Endothelial cell of umbilical vein (primary cell): ENCODE data around the gene USP35. TPM values are rescaled to one million over a fixed set of nuclear protein-coding genes. Genes with fewer than 3 reads are reported as not detected.

Source experiments
- BruUV-seq: library from RNA; stranded (reverse); fragments of 400-500 nt; replicated peaks from 2 replicates; lab custom pipeline; 2021; lab: Mats Ljungman, UMichigan
- CTCF ChIA-PET: fragments of 300-600, 350-600 bp; sonication (Branson Sonifier 250); formaldehyde crosslinking; loops from one replicate; lab custom pipeline; 2021; ENCODE audit warnings: antibody characterized with exemption, inconsistent platforms; lab: Charles Lee
- POLR2A ChIA-PET: fragments of 300-600, 350-600 bp; sonication (Branson Sonifier 250); formaldehyde crosslinking; loops from one replicate; lab custom pipeline; 2021; ENCODE audit warnings: antibody characterized with exemption, inconsistent platforms; lab: Charles Lee
- DNase-seq: peaks from one replicate; pipeline ENCODE4 v3.0.0-alpha.2; 2011; ENCODE audit warnings: low read depth, low spot score
- FAIRE-seq: peaks from 2 replicates; lab custom pipeline; 2011; peaks lifted over from hg19 to GRCh38; lab: Jason Lieb, UNC
- H2AFZ ChIP-seq: 2 replicates; pipeline ENCODE4 v1.6.0; 2012; ENCODE audit warnings: low read depth, low read length, control low read depth, inconsistent platforms
- H3K27ac ChIP-seq: 2 replicates; pipeline ENCODE4 v1.5.1; 2011; ENCODE audit warnings: low read depth, mild to moderate bottlenecking, control low read depth, low read length, moderate library complexity; ENCODE audit not compliant: insufficient read depth
- H3K27me3 ChIP-seq, 2 experiments: 2 replicates each; pipeline versions ENCODE4 v1.6.0 to v1.6.1; 2011; ENCODE audit warnings: low read length in 2 of 2, mixed read lengths in 1 of 2; ENCODE audit not compliant: control insufficient read depth in 2 of 2, insufficient read depth in 2 of 2
- H3K36me3 ChIP-seq, 2 experiments: 2 replicates in 1 of 2; 3 replicates in 1 of 2; pipeline ENCODE4 v1.5.1; 2011; ENCODE audit warnings: low read length in 2 of 2, mild to moderate bottlenecking in 1 of 2, moderate library complexity in 1 of 2; ENCODE audit not compliant: control insufficient read depth in 2 of 2, insufficient read depth in 2 of 2; ENCODE audit errors: extremely low read depth in 1 of 2
- H3K4me1 ChIP-seq: 3 replicates; pipeline ENCODE4 v1.5.1; 2011; ENCODE audit warnings: mild to moderate bottlenecking, low read length; ENCODE audit not compliant: control insufficient read depth, insufficient read depth; ENCODE audit errors: extremely low read depth
- H3K4me2 ChIP-seq: 2 replicates; pipeline ENCODE4 v1.6.1; 2011; ENCODE audit warnings: low read length, control low read depth, mixed read lengths; ENCODE audit not compliant: insufficient read depth
- H3K4me3 ChIP-seq, 3 experiments: fragments of 200-600 bp in 1 of 3; sonication (generic), shearing (Covaris generic) in 1 of 3; replicated peaks in 1 of 3; 2 replicates each; pipeline ENCODE4 v1.5.1; 2011 to 2016; ENCODE audit warnings: control low read depth in 3 of 3, low read length in 3 of 3, mild to moderate bottlenecking in 2 of 3, inconsistent platforms in 1 of 3, low read depth in 1 of 3, moderate library complexity in 1 of 3; ENCODE audit not compliant: insufficient read depth in 1 of 3
- H3K79me2 ChIP-seq: 2 replicates; pipeline ENCODE4 v1.6.0; 2012; ENCODE audit warnings: low read length, inconsistent platforms; ENCODE audit not compliant: control insufficient read depth, insufficient read depth
- H3K9ac ChIP-seq: replicated peaks from 2 replicates; pipeline ENCODE3; 2011; ENCODE audit warnings: low read length, control low read depth; ENCODE audit not compliant: insufficient read depth; ENCODE audit errors: extremely low read depth
- H3K9me1 ChIP-seq: replicated peaks from 3 replicates; pipeline ENCODE4 v1.6.0; 2011; ENCODE audit warnings: mild to moderate bottlenecking, low read length; ENCODE audit not compliant: control insufficient read depth, insufficient read depth; ENCODE audit errors: extremely low read depth
- H3K9me3 ChIP-seq: replicated peaks from 2 replicates; pipeline ENCODE4 v1.5.1; 2012; ENCODE audit warnings: low read length, inconsistent platforms; ENCODE audit not compliant: control insufficient read depth, insufficient read depth
- H4K20me1 ChIP-seq: replicated peaks from 2 replicates; pipeline ENCODE3; 2011; ENCODE audit warnings: mild to moderate bottlenecking, low read length; ENCODE audit not compliant: control insufficient read depth, insufficient read depth; ENCODE audit errors: extremely low read depth
- EZH2 ChIP-seq: IDR thresholded peaks from 2 replicates; pipeline ENCODE4 v1.6.1; 2012; ENCODE audit warnings: borderline replicate concordance, low read depth, mild to moderate bottlenecking, moderate library complexity, low read length, inconsistent platforms; ENCODE audit not compliant: severe bottlenecking
- FOS ChIP-seq: IDR thresholded peaks from 2 replicates; pipeline ENCODE4 v1.6.1; 2011; ENCODE audit warnings: mild to moderate bottlenecking, low read length, moderate library complexity, borderline replicate concordance; ENCODE audit not compliant: insufficient read depth
- GATA2 ChIP-seq: IDR thresholded peaks from 2 replicates; pipeline ENCODE4 v1.7.0; 2011; ENCODE audit warnings: low read depth, mild to moderate bottlenecking, moderate library complexity, mixed read lengths, low read length; ENCODE audit not compliant: insufficient read length, insufficient read depth
- JUN ChIP-seq: IDR thresholded peaks from 2 replicates; pipeline ENCODE4 v1.6.1; 2011; ENCODE audit warnings: borderline replicate concordance, low read depth; ENCODE audit not compliant: insufficient read length, insufficient read depth
- MAX ChIP-seq: IDR thresholded peaks from 2 replicates; pipeline ENCODE4 v1.6.1; 2011; ENCODE audit not compliant: insufficient read depth, insufficient read length
- MYC ChIP-seq: IDR thresholded peaks from one replicate; pipeline ENCODE4 v1.6.1; 2011; ENCODE audit warnings: mild to moderate bottlenecking, low read depth, low read length
- POLR2A ChIP-seq: IDR thresholded peaks from 2 replicates; pipeline ENCODE4 v1.6.1; 2012; ENCODE audit warnings: low read depth, mild to moderate bottlenecking, control low read depth, low read length
- POLR2AphosphoS5 ChIP-seq: IDR thresholded peaks from 2 replicates; pipeline ENCODE4 v1.6.1; 2012; ENCODE audit warnings: low read depth, mild to moderate bottlenecking, control low read depth, low read length, moderate library complexity; ENCODE audit not compliant: insufficient read depth
- dilution Hi-C: fragments of 300-500 bp; cut with MboI; formaldehyde crosslinking; loops from one replicate; pipeline ENCODE4 v1.15.0; 2019; ENCODE audit warnings: low sequenced_read_pairs; ENCODE audit not compliant: extremely low pct_ligation_motif_present
- intact Hi-C: fragments of 100-400 bp; cut with micrococcal nuclease; formaldehyde crosslinking; loops from one replicate; pipeline ENCODE4 v1.10.0; 2022
- polyA plus RNA-seq, 4 experiments: library from polyadenylated mRNA; depleted of rRNA in 3 of 4; stranded (reverse) in 3 of 4; unstranded in 1 of 4; fragments of >200 nt; gene quantifications; 2 replicates each; pipeline versions ENCODE4 v1.2.1 to v1.2.3, GENCODE V29; 2011 to 2012; ENCODE audit warnings: missing spikeins in 1 of 4
- total RNA-seq: library from RNA; stranded (reverse); gene quantifications from 2 replicates; pipeline ENCODE4 v1.2.3, GENCODE V29; 2021
- TF ChIP-seq, protein P1 (sequence below), 2 donors: IDR thresholded peaks; 1 replicate in 1 of 2; 2 replicates in 1 of 2; pipeline ENCODE4 v1.5.1; 2011; ENCODE audit warnings: low read length in 2 of 2, mild to moderate bottlenecking in 2 of 2, moderate library complexity in 2 of 2, control low read depth in 1 of 2, inconsistent platforms in 1 of 2, low read depth in 1 of 2; ENCODE audit not compliant: insufficient read depth in 1 of 2; ENCODE audit errors: extremely low read depth in 1 of 2

The USP35 gene
- total and polyA plus RNA-seq, 2 donors (not counting 3 experiments of a cell fraction or from before 2014, with no cell fraction given): 8.9 to 12.4 TPM

DNA sequence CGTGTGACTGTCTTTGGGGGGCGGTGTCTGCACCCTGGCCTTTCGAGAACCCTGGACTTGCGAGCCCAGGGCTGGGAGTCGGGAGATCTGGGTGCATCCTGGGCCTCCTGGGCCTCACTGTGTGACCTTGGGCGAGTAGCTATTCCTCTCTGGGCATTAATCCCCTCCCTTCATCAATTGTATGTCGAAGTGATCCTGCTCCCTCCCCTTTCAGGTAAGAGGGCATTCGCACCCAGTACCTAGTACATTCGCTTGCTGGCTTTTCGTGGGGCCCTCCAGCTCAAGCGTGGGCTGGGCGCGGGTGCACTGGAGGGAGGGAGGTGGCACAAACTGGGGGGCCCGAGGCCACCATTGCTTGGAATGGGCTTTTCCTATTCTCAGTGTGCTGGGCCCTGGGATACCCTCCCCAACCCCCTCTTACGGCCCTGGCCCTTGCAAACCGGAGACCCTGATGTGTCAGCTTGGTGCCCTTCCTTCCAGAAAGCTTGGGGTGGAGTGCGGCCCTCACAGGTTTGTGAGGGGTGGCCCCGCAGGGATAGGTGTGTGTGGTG, 530 bp downstream of the USP35 start:
- DNase-seq (no peak), FAIRE-seq (no peak)
- intact Hi-C loops (loop anchor here (2.0 kb wide), 3 partner anchors 110 to 236 kb away; partner anchors contain the start of genes GAB2 and NDUFC2), dilution Hi-C loops (no loop called here)
- Histone ChIP-seq H3K27me3 (no peaks in the 10 kb centered on the region), H3K27ac (no peak overlapping the region), H3K9me1 (no peaks in the 10 kb centered on the region), H3K9ac (peak overlapping the region; percentile 59), H3K4me2 (peak overlapping the region; percentile 87), H3K36me3 (no peaks in the 10 kb centered on the region), H3K79me2 (peaks cover 31% of the 10 kb centered on the region), H4K20me1 (no peaks in the 10 kb centered on the region), H3K4me1 (peaks cover 42% of the 10 kb centered on the region), H2AFZ (peak overlapping the region; percentile 96), H3K9me3 (no peaks in the 10 kb centered on the region), H3K4me3 (peak overlapping the region; percentile 68 to 81 (median 71))
- ChIA-PET CTCF (interaction anchor here (1.1 to 3.0 kb wide), 4 partner anchors 11 to 375 kb away, joined by 3 to 15 read pairs (median 6); partner anchors contain the start of gene ALG8), POLR2A (interaction anchor here (0.9 to 1.5 kb wide), 2 partner anchors 50 to 229 kb away, joined by 3 to 5 read pairs; partner anchors contain the start of gene ALG8)
- TF ChIP-seq EZH2 (no peak), FOS (no peak), GATA2 (no peak), MYC (no peak), MAX (no peak), POLR2A (no peak), JUN (no peak), POLR2AphosphoS5 (no peak)
- TF ChIP-seq, protein P1, sequence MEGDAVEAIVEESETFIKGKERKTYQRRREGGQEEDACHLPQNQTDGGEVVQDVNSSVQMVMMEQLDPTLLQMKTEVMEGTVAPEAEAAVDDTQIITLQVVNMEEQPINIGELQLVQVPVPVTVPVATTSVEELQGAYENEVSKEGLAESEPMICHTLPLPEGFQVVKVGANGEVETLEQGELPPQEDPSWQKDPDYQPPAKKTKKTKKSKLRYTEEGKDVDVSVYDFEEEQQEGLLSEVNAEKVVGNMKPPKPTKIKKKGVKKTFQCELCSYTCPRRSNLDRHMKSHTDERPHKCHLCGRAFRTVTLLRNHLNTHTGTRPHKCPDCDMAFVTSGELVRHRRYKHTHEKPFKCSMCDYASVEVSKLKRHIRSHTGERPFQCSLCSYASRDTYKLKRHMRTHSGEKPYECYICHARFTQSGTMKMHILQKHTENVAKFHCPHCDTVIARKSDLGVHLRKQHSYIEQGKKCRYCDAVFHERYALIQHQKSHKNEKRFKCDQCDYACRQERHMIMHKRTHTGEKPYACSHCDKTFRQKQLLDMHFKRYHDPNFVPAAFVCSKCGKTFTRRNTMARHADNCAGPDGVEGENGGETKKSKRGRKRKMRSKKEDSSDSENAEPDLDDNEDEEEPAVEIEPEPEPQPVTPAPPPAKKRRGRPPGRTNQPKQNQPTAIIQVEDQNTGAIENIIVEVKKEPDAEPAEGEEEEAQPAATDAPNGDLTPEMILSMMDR (IDR thresholded peaks at IDR 0.05; ENCODE audit: extremely low read depth in 1 of 2, insufficient read depth in 1 of 2, low read depth in 1 of 2, low read length in 2 of 2): no peak
- BruUV-seq: TSS peak; percentile 25
